Body of pancreas (tissue), 4 donors: ENCODE measurements around the gene LDLRAD4.

Source experiments
- CTCF ChIP-seq, 7 experiments: fragments of 450-650 bp in 4 of 7; fragments of 200-600 bp in 3 of 7; sonication (generic) in 3 of 7; IDR thresholded peaks; one replicate each; pipeline ENCODE4 v1.5.1; 2016 to 2019; ENCODE audit warnings: antibody characterized with exemption in 7 of 7
- POLR2A ChIP-seq, 3 donors: fragments of 450-650 bp; IDR thresholded peaks; one replicate each; pipeline ENCODE4 v1.6.1; 2016; ENCODE audit warnings: antibody characterized with exemption in 3 of 3, mild to moderate bottlenecking in 2 of 3

GRCh38 chr18:13465476-13465875, 246.9 kb downstream of the LDLRAD4 start:
- TF ChIP-seq CTCF (IDR thresholded peaks at IDR 0.05) (no peak), POLR2A (IDR thresholded peaks at IDR 0.05) (no peak)
